Measurements from ENCODE around the gene NSUN6. TPM values are rescaled to one million over a fixed set of nuclear protein-coding genes. Genes with fewer than 3 reads are reported as not detected.

The NSUN6 gene
- polyA plus RNA-seq, 1 donor (not counting 4 experiments of a cell fraction or from before 2014, with no cell fraction given) = 9.8 TPM

DNA sequence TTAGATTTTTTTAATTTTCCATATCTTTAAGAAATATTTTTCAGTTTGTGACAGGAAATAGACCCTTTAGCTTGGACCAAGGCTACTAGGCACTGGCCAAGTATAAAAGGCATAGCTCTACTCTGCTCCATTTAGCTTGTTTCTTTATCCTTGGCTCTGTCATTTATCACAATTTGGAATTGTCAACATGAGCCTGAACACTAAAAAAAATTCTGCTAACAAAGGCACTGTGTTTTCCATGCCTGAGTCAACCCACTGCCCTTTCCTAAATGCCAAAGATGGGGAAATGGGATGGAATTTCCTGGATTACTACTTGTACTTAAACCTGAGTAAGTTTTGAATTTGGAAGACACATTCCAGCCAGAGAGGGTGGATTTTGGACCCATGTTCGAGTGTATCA, 128.4 kb downstream of the NSUN6 start:
- Histone ChIP-seq H3K27me3 (ENCODE audit: control insufficient read depth, extremely low read depth, insufficient read depth, low read length) (no peaks in the 10 kb centered on the region), H3K79me2 (ENCODE audit: control insufficient read depth, insufficient read depth, low read length) (no peaks in the 10 kb centered on the region), H3K9me3 (ENCODE audit: control insufficient read depth, low read depth, low read length) (no peaks in the 10 kb centered on the region), H3K27ac (ENCODE audit: control insufficient read depth, insufficient read depth, low read length) (no peak overlapping the region), H3K9ac (ENCODE audit: control insufficient read depth, extremely low read depth, insufficient read depth, low read length) (no peak overlapping the region), H3K9me1 (ENCODE audit: control insufficient read depth, extremely low read depth, insufficient read depth, low read length) (no peaks in the 10 kb centered on the region), H4K20me1 (ENCODE audit: control insufficient read depth, extremely low read depth, insufficient read depth, low read length) (no peaks in the 10 kb centered on the region), H2AFZ (ENCODE audit: control insufficient read depth, low read length) (no peak overlapping the region), H3K4me1 (ENCODE audit: control insufficient read depth, extremely low read depth, insufficient read depth, low read length) (no peaks in the 10 kb centered on the region), H3K4me3 (ENCODE audit: control insufficient read depth in 2 of 3, extremely low read depth in 1 of 3, insufficient read depth in 2 of 3, low read depth in 1 of 3, low read length in 3 of 3) (no peak overlapping the region), H3K36me3 (ENCODE audit: control insufficient read depth in 2 of 2, extremely low read depth in 1 of 2, insufficient read depth in 2 of 2, low read length in 2 of 2) (no peaks in the 10 kb centered on the region), H3K4me2 (ENCODE audit: control insufficient read depth, extremely low read depth, insufficient read depth, low read depth, low read length) (no peak overlapping the region)
- no peak for FAIRE-seq
- no peak for DNase-seq (ENCODE audit: low read depth, low spot score)
- dilution Hi-C loops (cut with MboI; ENCODE audit: extremely low pct_ligation_motif_present, low sequenced_read_pairs) = no loop called here
- TF ChIP-seq, protein P1, sequence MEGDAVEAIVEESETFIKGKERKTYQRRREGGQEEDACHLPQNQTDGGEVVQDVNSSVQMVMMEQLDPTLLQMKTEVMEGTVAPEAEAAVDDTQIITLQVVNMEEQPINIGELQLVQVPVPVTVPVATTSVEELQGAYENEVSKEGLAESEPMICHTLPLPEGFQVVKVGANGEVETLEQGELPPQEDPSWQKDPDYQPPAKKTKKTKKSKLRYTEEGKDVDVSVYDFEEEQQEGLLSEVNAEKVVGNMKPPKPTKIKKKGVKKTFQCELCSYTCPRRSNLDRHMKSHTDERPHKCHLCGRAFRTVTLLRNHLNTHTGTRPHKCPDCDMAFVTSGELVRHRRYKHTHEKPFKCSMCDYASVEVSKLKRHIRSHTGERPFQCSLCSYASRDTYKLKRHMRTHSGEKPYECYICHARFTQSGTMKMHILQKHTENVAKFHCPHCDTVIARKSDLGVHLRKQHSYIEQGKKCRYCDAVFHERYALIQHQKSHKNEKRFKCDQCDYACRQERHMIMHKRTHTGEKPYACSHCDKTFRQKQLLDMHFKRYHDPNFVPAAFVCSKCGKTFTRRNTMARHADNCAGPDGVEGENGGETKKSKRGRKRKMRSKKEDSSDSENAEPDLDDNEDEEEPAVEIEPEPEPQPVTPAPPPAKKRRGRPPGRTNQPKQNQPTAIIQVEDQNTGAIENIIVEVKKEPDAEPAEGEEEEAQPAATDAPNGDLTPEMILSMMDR (optimal IDR thresholded peaks at IDR 0.05 in 1 of 3, IDR thresholded peaks at IDR 0.05 in 1 of 3, conservative IDR thresholded peaks at IDR 0.05 in 1 of 3; ENCODE audit: extremely low read depth in 1 of 3, insufficient read depth in 2 of 3, low read length in 3 of 3) = no peak
- TF ChIP-seq EZH2 (IDR thresholded peaks at IDR 0.05; ENCODE audit: low read length) = no peak

DNA sequence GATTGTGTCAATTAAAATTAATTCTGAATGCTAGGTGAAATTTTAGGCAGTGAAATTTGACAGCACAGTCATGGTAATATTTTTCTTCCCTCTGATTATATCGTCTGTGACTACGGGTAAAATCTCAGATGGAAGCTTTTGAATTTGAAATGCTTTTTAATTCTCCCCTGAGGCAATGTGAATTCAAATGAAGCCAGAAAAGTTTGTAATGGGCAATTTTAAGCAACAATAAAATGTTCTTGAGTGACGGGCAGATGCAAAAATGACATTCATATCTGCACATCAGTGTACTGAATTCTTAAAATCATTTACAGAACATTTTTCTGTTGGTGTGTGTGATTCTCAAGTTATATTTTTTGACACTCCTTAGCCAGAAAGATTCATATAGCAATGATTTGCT, 134.5 kb downstream of the NSUN6 start:
- FAIRE-seq = no peak
- dilution Hi-C loops (cut with MboI; ENCODE audit: extremely low pct_ligation_motif_present, low sequenced_read_pairs) = no loop called here
- TF ChIP-seq EZH2 (IDR thresholded peaks at IDR 0.05; ENCODE audit: low read length) = no peak
- TF ChIP-seq, protein P1 (optimal IDR thresholded peaks at IDR 0.05 in 1 of 3, IDR thresholded peaks at IDR 0.05 in 1 of 3, conservative IDR thresholded peaks at IDR 0.05 in 1 of 3; ENCODE audit: extremely low read depth in 1 of 3, insufficient read depth in 2 of 3, low read length in 3 of 3) = no peak

More for the DNA sequence above, 134.5 kb downstream of the NSUN6 start:
- H3K4me3 ChIP-seq (ENCODE audit: control insufficient read depth in 2 of 3, extremely low read depth in 1 of 3, insufficient read depth in 2 of 3, low read depth in 1 of 3, low read length in 3 of 3) = no peak overlapping the region
- H3K9ac ChIP-seq (ENCODE audit: control insufficient read depth, extremely low read depth, insufficient read depth, low read length) = no peak overlapping the region
- H3K27ac ChIP-seq (ENCODE audit: control insufficient read depth, insufficient read depth, low read length) = no peak overlapping the region
- H3K9me1 ChIP-seq (ENCODE audit: control insufficient read depth, extremely low read depth, insufficient read depth, low read length) = no peaks in the 10 kb centered on the region
- DNase-seq (ENCODE audit: low read depth, low spot score) = no peak
- no peak overlapping the region for H3K4me2 ChIP-seq (ENCODE audit: control insufficient read depth, extremely low read depth, insufficient read depth, low read depth, low read length)
- H2AFZ ChIP-seq (ENCODE audit: control insufficient read depth, low read length) = no peak overlapping the region
- H3K79me2 ChIP-seq (ENCODE audit: control insufficient read depth, insufficient read depth, low read length) = no peaks in the 10 kb centered on the region
- no peaks in the 10 kb centered on the region for H3K36me3 ChIP-seq (ENCODE audit: control insufficient read depth in 2 of 2, extremely low read depth in 1 of 2, insufficient read depth in 2 of 2, low read length in 2 of 2)
- H3K9me3 ChIP-seq (ENCODE audit: control insufficient read depth, low read depth, low read length) = no peaks in the 10 kb centered on the region
- H4K20me1 ChIP-seq (ENCODE audit: control insufficient read depth, extremely low read depth, insufficient read depth, low read length) = no peaks in the 10 kb centered on the region
- no peaks in the 10 kb centered on the region for H3K4me1 ChIP-seq (ENCODE audit: control insufficient read depth, extremely low read depth, insufficient read depth, low read length)
- no peaks in the 10 kb centered on the region for H3K27me3 ChIP-seq (ENCODE audit: control insufficient read depth, extremely low read depth, insufficient read depth, low read length)
